Panc1 (cell line): ENCODE results near the gene C12orf43. TPM values are rescaled to one million over a fixed set of nuclear protein-coding genes. Genes with fewer than 3 reads are reported as not detected.

Experiments used
- ATAC-seq: fragments of 200-7000 bp; cut with Tn5 transposase; 2 replicates; pipeline ENCODE4 v1.9.1; 2020; ENCODE audit warnings: mild to moderate bottlenecking, moderate library complexity
- BruUV-seq: library from RNA; stranded (reverse); fragments of 400-500 nt; replicated peaks from 2 replicates; lab custom pipeline; 2021; lab: Mats Ljungman, UMichigan
- CTCF ChIA-PET: fragments of 300-600 bp; sonication (Branson Sonifier 250); formaldehyde crosslinking; loops from one replicate; lab custom pipeline; 2022; ENCODE audit warnings: antibody characterized with exemption; lab: Charles Lee
- POLR2A ChIA-PET: fragments of 300-600 bp; sonication (Branson Sonifier 250); formaldehyde crosslinking; loops from one replicate; lab custom pipeline; 2022; ENCODE audit warnings: antibody characterized with exemption; lab: Charles Lee
- DNase-seq: peaks from one replicate; pipeline ENCODE4 v3.0.0-alpha.2; 2010; ENCODE audit warnings: low read depth, low spot score
- H3K27ac ChIP-seq: 2 replicates; pipeline ENCODE4 v1.5.1; 2011; ENCODE audit warnings: mild to moderate bottlenecking, low read length, inconsistent platforms
- H3K27me3 ChIP-seq: fragments of 200-500 bp; sonication (Bioruptor generic); 2 replicates; pipeline ENCODE4 v1.6.0; 2014; ENCODE audit warnings: low read length, inconsistent platforms; ENCODE audit not compliant: control insufficient read depth, insufficient read depth
- H3K36me3 ChIP-seq: fragments of 200-500 bp; sonication (Bioruptor generic); 2 replicates; pipeline ENCODE4 v1.5.1; 2014; ENCODE audit warnings: inconsistent platforms, mild to moderate bottlenecking, low read length, moderate library complexity; ENCODE audit not compliant: control insufficient read depth, insufficient read depth
- H3K4me1 ChIP-seq: 2 replicates; pipeline ENCODE4 v1.5.1; 2011; ENCODE audit warnings: inconsistent platforms, mild to moderate bottlenecking, low read length, moderate library complexity; ENCODE audit not compliant: control insufficient read depth, insufficient read depth
- H3K4me3 ChIP-seq, 2 experiments: 2 replicates each; pipeline ENCODE4 v1.5.1; 2011 to 2012; ENCODE audit warnings: low read depth in 2 of 2, low read length in 2 of 2, mild to moderate bottlenecking in 2 of 2, inconsistent platforms in 1 of 2, moderate library complexity in 1 of 2
- H3K9me3 ChIP-seq: fragments of 200-500 bp; sonication (Bioruptor generic); 2 replicates; pipeline ENCODE4 v1.5.1; 2014; ENCODE audit warnings: low read depth, mild to moderate bottlenecking, inconsistent platforms, low read length, moderate library complexity; ENCODE audit not compliant: control insufficient read depth, insufficient read depth
- CTCF ChIP-seq: fragments of 450-650 bp; IDR thresholded peaks from 2 replicates; pipeline ENCODE4 v1.5.1; 2017; ENCODE audit warnings: mild to moderate bottlenecking
- POLR2AphosphoS5 ChIP-seq: IDR thresholded peaks from 2 replicates; pipeline ENCODE4 v1.6.1; 2012; ENCODE audit warnings: mild to moderate bottlenecking, low read depth, low read length, moderate library complexity
- REST ChIP-seq, 2 experiments: IDR thresholded peaks; 2 replicates each; pipeline ENCODE4 v1.6.1; 2011 to 2012; ENCODE audit warnings: low read depth in 2 of 2, control low read depth in 1 of 2, low read length in 1 of 2, mild to moderate bottlenecking in 1 of 2, moderate library complexity in 1 of 2; ENCODE audit not compliant: insufficient read depth in 1 of 2
- TCF7L2 ChIP-seq: IDR thresholded peaks from 2 replicates; pipeline ENCODE4 v1.6.1; 2011; ENCODE audit warnings: mild to moderate bottlenecking, low read depth, low read length, inconsistent platforms
- in situ Hi-C: cut with HindIII; loops from 2 replicates; pipeline ENCODE4 v1.10.0; 2016; ENCODE audit warnings: low sequenced_read_pairs, low pct_unique_long_range_greater_than_20kb
- intact Hi-C: fragments of 100-400 bp; cut with micrococcal nuclease; formaldehyde crosslinking; loops from one replicate; pipeline ENCODE4 v1.10.0; 2022; ENCODE audit not compliant: unreplicated experiment
- total RNA-seq: library from RNA; stranded (reverse); gene quantifications from one replicate; pipeline ENCODE4 v1.2.1, GENCODE V29; 2021; ENCODE audit not compliant: unreplicated experiment

The C12orf43 gene
- total RNA-seq, 1 experiment from 2014 or later, result 20.7 TPM

GRCh38 chr12:121018860-121019617, 2.8 kb upstream of the C12orf43 start:
- BruUV-seq, result no TSS peak
- ATAC-seq (no peak), DNase-seq (no peak)
- intact Hi-C loops (no loop called here), in situ Hi-C loops (no loop called here)
- ChIA-PET CTCF (no interaction called here), POLR2A (no interaction called here)
- no peak overlapping the region for H3K4me3 ChIP-seq
- no peaks in the 10 kb centered on the region; the same call in 1 of the 2 replicates for H3K27me3 ChIP-seq
- TF ChIP-seq CTCF (no peak), TCF7L2 (no peak)
- no peaks in the 10 kb centered on the region for H3K9me3 ChIP-seq
- no peaks in the 10 kb centered on the region for H3K4me1 ChIP-seq
- H3K27ac ChIP-seq, result no peak overlapping the region
- peaks cover 5% of the 10 kb centered on the region; the same call in 1 of the 2 replicates for H3K36me3 ChIP-seq

GRCh38 chr12:121017966-121018491, 1.7 kb upstream of the C12orf43 start:
- ChIA-PET POLR2A (no interaction called here), CTCF (no interaction called here)
- Histone ChIP-seq H3K4me3 (no peak overlapping the region), H3K27me3 (no peaks in the 10 kb centered on the region; the same call in 1 of the 2 replicates), H3K36me3 (peaks cover 5% of the 10 kb centered on the region; the same call in 1 of the 2 replicates), H3K9me3 (no peaks in the 10 kb centered on the region), H3K27ac (no peak overlapping the region), H3K4me1 (no peaks in the 10 kb centered on the region)
- ATAC-seq (no peak), DNase-seq (no peak)
- no TSS peak for BruUV-seq
- TF ChIP-seq POLR2AphosphoS5, result no peak
- no peak for TF ChIP-seq TCF7L2
- TF ChIP-seq REST (IDR thresholded peaks at IDR 0.05; ENCODE audit: insufficient read depth in 1 of 2, low read depth in 2 of 2, low read length in 1 of 2), result no peak
- in situ Hi-C loops, result no loop called here
- intact Hi-C loops, result no loop called here

- POLR2A ChIA-PET, result no interaction called here
- DNase-seq (no peak), ATAC-seq (no peak)
- Histone ChIP-seq H3K4me3 (no peak overlapping the region), H3K9me3 (no peaks in the 10 kb centered on the region), H3K4me1 (no peaks in the 10 kb centered on the region), H3K36me3 (peaks cover 5% of the 10 kb centered on the region; the same call in 1 of the 2 replicates), H3K27me3 (no peaks in the 10 kb centered on the region), H3K27ac (no peak overlapping the region)
- CTCF ChIA-PET, result interaction anchor here (0.6 kb wide), 1 partner anchor 47 kb away, joined by 4 read pairs; no protein-coding TSS in a partner anchor
- in situ Hi-C loops, result no loop called here
- no TSS peak for BruUV-seq
- intact Hi-C loops, result no loop called here
- no peak for TF ChIP-seq TCF7L2
- no peak for TF ChIP-seq CTCF
Measured at GRCh38 chr12:121013715-121014114, 2.6 kb downstream of the C12orf43 start.
